HG03378 (cell line): ENCODE results near the gene ZNF777.

ENCODE experiments used
- ATAC-seq: cut with Tn5 transposase; IDR thresholded peaks from one replicate; pipeline ENCODE4 v1.9.1; 2021; ENCODE audit warnings: mild to moderate bottlenecking, moderate library complexity; ENCODE audit not compliant: unreplicated experiment

The ZNF777 gene

DNA sequence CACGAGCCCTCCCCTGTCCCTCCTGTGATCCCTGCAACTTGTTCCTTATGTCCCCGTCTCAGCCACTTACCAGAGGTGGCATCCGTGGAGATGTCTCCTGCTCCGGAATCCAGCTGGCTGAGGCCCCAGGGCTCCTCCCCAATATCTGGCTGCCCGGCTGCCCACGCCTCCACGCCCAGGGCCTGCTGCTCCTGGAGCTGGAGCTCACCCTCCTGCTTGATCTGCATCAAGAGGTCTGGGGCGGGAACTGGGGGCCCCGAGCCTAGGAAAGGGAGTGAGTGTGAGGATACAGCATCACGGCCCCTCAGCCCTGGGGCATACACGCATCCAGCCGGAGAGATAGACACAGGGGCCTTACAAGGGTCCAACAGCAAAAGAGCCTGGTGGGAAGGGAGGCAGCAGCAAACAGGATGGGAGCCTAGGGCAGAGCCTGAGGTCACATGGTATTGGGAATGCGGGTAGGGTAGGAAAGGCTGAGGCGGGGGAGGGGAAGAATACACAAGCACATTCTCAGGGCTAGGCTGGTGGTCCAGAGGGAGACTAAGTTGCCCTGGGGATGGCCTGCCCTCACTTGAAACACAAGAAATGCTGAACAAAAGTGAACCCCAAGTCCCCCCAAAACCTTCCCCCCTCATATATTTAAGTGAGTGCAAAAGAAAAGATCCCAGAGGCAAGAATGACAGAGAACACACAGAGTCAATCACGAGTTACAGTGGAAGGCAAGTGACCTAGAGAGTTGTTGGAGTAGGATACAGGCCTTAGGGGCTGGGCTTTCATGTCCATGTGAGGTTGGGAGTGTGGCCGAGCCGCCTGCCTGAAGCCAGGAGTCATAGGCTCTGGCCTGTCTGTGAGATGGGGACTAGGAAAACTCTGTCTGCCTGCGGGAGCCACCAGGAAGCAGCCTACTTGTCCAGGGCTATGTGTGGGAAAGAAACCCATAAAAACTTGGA, 16.9 kb upstream of the ZNF777 start:
- no peak for ATAC-seq

DNA sequence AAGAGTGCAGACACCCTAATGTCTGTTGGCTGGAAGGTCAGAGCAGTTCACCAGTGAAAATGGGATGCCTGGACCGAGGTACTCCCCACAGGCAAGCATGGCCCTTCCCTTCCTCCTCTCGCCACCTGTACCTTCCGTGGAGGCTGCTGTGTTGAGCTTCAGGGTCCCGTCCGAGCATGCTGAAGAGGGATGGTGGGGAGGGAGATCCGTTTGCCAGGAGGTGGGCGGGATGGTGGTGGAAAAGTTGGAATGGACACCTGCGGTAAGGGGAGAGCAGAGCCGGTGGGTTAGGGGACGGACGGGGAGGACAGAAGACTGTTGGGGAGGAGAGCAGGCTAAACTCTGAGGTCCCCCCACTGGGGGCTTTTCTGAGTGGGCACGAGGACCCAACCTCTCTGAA, 15.9 kb upstream of the ZNF777 start:
- no peak for ATAC-seq

- ATAC-seq: no peak
Measured at GRCh38 chr7:149475121-149476045, 14.5 kb upstream of the ZNF777 start.

DNA sequence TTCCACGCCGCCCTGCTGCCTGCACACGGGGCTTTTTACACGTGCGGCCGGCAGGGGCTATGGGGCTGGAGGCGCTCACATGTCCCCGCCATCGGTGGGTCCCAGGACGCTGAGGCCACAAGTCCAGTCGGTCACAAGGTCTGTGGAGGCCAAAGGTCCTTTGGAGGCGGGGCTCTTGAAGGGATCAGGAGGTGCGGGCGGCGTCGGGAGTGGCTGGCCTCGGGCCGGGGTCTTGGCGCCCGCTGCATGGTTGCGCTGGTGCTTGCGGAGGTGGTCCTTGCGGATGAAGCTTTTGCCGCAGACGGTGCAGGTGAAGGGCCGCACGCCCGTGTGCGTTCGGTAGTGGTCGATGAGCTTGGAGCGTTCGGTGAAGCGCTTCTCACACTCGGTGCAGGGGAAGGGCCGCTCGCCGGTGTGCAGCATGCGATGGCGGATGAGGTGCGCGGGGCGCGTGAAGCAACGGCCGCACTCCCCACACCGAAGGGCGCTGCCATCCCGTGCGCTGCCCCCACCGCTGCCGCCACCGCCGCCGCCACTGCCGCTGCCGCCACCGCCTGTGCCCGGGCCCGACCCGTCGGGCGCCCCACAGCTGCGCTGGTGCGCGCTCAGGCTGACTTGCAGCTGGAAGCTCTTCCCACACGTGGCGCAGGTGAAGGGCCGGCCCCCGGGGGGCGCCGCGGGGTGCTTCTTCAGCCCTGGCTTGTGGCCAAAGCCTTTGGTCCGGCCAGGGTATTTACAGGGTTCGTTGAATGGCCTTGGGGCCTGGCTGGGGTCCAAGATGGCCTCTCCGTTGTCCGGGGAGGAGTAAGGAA, 13.7 kb upstream of the ZNF777 start:
- no peak for ATAC-seq

DNA sequence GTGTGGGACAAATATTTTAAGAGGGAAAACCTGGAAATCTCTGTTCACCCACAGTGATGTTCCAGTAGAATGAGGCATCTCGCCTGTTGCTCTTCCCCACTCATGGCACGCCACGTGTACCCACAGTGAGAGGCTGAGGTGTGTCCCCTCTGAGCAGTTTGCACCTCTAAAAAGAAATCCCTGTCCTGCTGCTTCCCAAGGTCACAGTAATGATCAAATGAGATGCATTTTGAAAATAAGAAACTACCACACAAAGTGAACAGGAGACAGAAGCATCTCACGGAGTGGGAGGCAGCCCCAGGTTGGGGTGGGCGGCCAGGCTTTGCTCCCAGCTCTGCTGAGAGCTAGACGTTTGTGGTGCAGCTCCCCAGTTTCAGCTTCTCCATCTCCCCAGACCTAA, 12.4 kb upstream of the ZNF777 start:
- no peak for ATAC-seq

- ATAC-seq: no peak
Measured at GRCh38 chr7:149471289-149471953, 10.6 kb upstream of the ZNF777 start.

GRCh38 chr7:149469806-149470205, 8.9 kb upstream of the ZNF777 start:
- ATAC-seq: no peak

DNA sequence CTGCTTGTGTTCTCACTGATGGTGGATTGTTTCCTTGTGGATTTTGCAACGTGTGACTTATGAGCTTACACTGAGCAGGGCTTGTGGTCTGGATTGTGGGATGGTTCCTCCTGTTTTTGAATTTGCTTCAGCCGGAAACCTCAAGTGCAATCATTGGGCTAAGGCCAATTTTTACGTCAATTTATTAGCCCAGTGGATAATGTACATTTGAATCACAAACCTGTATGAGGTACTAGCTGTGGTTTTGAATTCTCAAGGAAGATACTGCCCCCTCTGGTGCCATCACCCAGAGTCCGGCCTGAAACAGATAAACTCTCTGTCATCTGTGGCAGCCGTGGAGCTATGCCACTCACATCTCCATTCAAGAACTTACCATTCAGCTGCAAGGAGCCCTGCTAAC, 7.3 kb upstream of the ZNF777 start:
- ATAC-seq: no peak

DNA sequence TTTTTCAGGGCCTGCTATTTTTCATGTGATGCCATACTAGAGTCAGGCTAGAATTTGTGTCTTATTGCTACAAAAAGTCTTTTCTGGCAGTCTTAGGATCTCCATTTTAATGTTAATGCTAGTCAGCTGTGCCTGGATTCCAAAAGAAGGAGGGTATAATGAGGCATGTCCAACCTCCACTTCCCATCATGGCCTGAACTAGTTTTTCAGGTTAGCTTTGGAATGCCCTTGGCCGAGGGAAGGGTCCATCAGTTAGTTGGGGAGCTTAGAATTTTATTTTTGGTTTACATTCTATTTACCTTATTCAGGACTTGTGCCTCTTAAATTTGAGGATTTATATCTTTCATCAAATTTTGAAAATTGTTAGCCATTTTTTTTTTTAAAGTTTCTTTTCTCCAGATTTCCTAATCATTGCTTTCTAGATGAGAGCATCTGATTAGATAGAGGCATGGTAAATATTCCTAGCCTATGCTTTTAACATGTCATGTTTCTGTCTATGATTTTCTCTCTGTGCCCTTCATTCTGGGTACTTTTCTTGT, 6.5 kb upstream of the ZNF777 start:
- ATAC-seq: no peak

DNA sequence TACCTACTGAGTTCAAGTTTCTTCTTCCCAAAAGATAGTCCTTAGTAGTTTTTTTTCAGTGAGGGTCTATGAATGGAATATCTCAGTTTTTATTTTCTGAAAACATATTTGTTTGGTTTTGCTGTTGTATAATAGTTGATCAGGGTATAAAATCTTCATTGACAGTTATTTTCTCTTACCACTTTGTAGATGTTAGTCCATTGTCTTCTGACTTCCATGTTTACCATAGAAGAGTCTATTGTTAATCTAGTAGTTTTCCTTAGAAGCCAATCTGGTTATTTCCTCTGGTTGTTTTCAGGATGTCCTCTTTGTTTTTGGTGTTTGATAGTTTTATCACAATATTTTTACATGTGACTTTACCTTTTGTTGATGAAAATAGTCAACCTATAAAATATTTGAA, 5.5 kb upstream of the ZNF777 start:
- ATAC-seq: no peak

- ATAC-seq: no peak
Measured at GRCh38 chr7:149463500-149464161, 2.8 kb upstream of the ZNF777 start.

- no peak for ATAC-seq
Measured at GRCh38 chr7:149462101-149462520, 1.2 kb upstream of the ZNF777 start.

DNA sequence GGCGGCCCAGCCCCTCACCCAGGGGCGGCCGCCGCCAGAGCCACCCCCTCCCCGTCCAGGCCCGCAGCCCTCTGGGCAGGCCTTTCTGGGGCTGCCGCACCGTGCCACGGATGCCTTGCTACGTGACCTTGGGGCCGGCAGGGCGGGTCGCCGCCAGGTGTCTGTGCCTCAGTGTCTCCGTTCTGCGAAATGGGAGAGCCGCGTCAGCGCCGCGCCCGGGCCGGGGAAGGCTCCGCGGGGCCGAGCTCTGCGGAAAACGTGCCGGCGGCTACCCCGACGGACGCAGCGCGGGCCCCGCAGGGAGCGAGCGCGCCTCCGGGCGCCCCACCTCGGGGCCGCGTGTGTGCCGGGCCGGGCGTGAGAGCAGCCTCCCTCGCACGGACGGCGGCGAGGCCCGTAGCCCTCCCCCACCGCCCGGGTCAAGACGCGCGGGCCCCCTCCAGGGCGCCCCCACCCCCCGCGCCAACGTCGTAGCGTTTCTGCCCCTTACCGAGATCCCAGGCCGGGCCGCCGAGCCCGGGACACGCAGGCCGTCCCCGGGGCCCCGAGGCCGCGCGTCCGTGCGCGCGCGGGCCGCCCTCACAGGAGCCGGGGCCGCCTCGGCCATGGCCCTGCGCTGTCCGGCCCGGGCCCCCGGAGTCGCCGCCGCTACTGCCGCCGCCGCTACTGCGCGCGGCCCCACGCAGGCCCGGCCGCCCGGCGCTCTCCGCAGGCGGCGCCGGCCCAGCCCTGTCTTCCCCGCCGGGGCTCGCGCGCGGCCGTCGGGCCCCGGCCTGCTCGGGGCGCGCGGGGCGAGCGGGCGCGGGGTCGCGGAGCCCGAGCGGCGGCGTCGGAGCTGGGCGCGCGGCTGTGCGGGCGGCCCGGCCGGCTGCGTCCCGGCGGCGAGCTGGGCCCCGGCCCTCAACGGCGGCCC, 1.1 kb downstream of the ZNF777 start:
- no peak for ATAC-seq

DNA sequence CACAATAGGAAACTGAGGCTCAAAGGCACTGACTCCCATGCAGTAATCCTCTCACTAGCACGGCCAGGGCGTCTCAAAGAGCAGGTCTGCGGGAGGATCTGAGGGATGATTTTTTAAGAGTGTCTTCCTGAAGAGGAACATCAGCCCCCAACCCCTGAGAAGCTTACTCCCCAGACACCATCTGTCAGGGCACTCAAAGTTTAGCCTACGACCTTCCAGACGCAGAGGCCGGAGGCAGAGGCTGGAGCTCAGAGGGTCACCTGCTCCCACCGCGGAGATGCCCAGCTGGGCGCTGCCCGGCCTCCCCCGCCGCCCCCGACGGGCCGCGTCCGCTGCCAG, 1.7 kb downstream of the ZNF777 start:
- ATAC-seq: no peak

GRCh38 chr7:149458235-149458634, 2.6 kb downstream of the ZNF777 start:
- no peak for ATAC-seq

DNA sequence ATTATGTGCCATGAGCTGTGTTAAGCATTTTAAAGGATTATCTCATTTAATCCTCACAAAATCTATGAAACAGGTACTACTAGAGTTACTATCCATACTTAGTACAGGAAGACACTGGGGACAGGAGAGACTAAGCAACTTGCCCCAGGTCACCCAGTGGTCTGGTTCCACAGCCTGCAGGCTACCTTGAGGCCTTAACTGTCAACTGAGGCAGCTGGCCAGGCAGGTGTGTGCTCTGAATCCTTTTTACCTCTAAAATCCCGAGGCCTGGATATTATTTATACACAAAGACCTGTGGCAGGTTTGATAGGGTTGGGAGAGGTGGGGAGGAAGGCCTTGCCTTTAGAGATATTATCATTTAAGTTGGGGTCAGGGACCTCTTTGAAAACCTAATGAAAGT, 3.1 kb downstream of the ZNF777 start:
- ATAC-seq: no peak

- ATAC-seq: no peak
Measured at GRCh38 chr7:149456506-149457421, 4.1 kb downstream of the ZNF777 start.
